Stimulated activated memory B cell treated with anti-CD40 and anti-IgM and Interleukin-4, amounts not matched to agents 10 μg/mL and 1 μg/mL and 100 μg/mL, for 72 hours (primary cell): ENCODE measurements around the gene KRTAP10-9.
A peak's percentile ranks its signal among the peaks of the same experiment; 100 is the strongest.
"Not testable (repeated sequence)": the region's sequence is repeated elsewhere in the genome, so short reads cannot be mapped to it uniquely, and the experiment has no call there.

Source experiments
- ATAC-seq: fragments of 150-1000 bp; cut with Tn5 transposase; 2 replicates; pipeline ENCODE4 v1.10.0; 2021
- H3K27ac Mint-ChIP-seq: one replicate; pipeline ENCODE4 v1.8.0; 2022; ENCODE audit warnings: mild to moderate bottlenecking, mixed read lengths
- H3K27me3 Mint-ChIP-seq: one replicate; pipeline ENCODE4 v1.8.0; 2022; ENCODE audit warnings: mixed read lengths
- H3K36me3 Mint-ChIP-seq: one replicate; pipeline ENCODE4 v1.8.0; 2022; ENCODE audit warnings: mixed read lengths
- H3K4me1 Mint-ChIP-seq: one replicate; pipeline ENCODE4 v1.8.0; 2022; ENCODE audit warnings: mixed read lengths
- H3K4me3 Mint-ChIP-seq: one replicate; pipeline ENCODE4 v1.8.0; 2022; ENCODE audit warnings: mild to moderate bottlenecking, moderate library complexity, mixed read lengths
- H3K9me3 Mint-ChIP-seq: one replicate; pipeline ENCODE4 v1.8.0; 2022; ENCODE audit warnings: mixed read lengths

The KRTAP10-9 gene

GRCh38 chr21:44626673-44627143 lies at the start of gene KRTAP10-9:
Gene KRTAP10-9 (plus strand): TSS chr21:44627093. CDS start chr21:44627172, 79 bp downstream.
- Mint-ChIP-seq H3K9me3 (peaks cover 40% of the 10 kb centered on the region), H3K36me3 (peaks cover 29% of the 10 kb centered on the region), H3K27me3 (peaks cover 36% of the 10 kb centered on the region), H3K4me1 (peaks cover 11% of the 10 kb centered on the region), H3K27ac (no peak within 1 kb of the TSS), H3K4me3 (no peak within 1 kb of the TSS)
- ATAC-seq: no peak

GRCh38 chr21:44578371-44579055 lies 48.4 kb upstream of the KRTAP10-9 start:
- ATAC-seq: peak; percentile 20
- Mint-ChIP-seq H3K36me3 (peaks cover 23% of the 10 kb centered on the region), H3K27me3 (peaks cover 55% of the 10 kb centered on the region), H3K4me3 (no peak overlapping the region), H3K27ac (no peak overlapping the region), H3K9me3 (peaks cover 36% of the 10 kb centered on the region), H3K4me1 (peaks cover 11% of the 10 kb centered on the region)

GRCh38 chr21:44579056-44579832 lies 47.6 kb upstream of the KRTAP10-9 start:
- Mint-ChIP-seq H3K9me3 (peaks cover 36% of the 10 kb centered on the region), H3K4me1 (peaks cover 9% of the 10 kb centered on the region), H3K4me3 (no peak overlapping the region), H3K27ac (no peak overlapping the region), H3K36me3 (peaks cover 23% of the 10 kb centered on the region), H3K27me3 (peaks cover 55% of the 10 kb centered on the region)
- ATAC-seq: peak; percentile 41

- H3K27me3 Mint-ChIP-seq: peaks cover 55% of the 10 kb centered on the region
- H3K36me3 Mint-ChIP-seq: peaks cover 23% of the 10 kb centered on the region
- H3K9me3 Mint-ChIP-seq: peaks cover 36% of the 10 kb centered on the region
- no peak for ATAC-seq
- H3K4me1 Mint-ChIP-seq: peaks cover 4% of the 10 kb centered on the region
- H3K4me3 Mint-ChIP-seq: no peak overlapping the region
- H3K27ac Mint-ChIP-seq: no peak overlapping the region
These were observed 47.1 kb upstream of the KRTAP10-9 start for GRCh38 chr21:44579833-44580144.

- H3K27ac Mint-ChIP-seq, H3K4me1 Mint-ChIP-seq, ATAC-seq, H3K4me3 Mint-ChIP-seq: not testable (repeated sequence)
- Mint-ChIP-seq H3K9me3 (peaks cover 37% of the 10 kb centered on the region), H3K36me3 (peaks cover 23% of the 10 kb centered on the region), H3K27me3 (peaks cover 55% of the 10 kb centered on the region)
These were observed 46.6 kb upstream of the KRTAP10-9 start, which contains the start of gene KRTAP10-5 for GRCh38 chr21:44580231-44580821. Gene KRTAP10-5 (minus strand): TSS chr21:44580604. CDS start chr21:44580578, 26 bp downstream.

- no peaks in the 10 kb centered on the region for H3K4me1 Mint-ChIP-seq
- no peak overlapping the region for H3K27ac Mint-ChIP-seq
- no peak overlapping the region for H3K4me3 Mint-ChIP-seq
- no peak for ATAC-seq
- peaks cover 55% of the 10 kb centered on the region for H3K27me3 Mint-ChIP-seq
- peaks cover 19% of the 10 kb centered on the region for H3K36me3 Mint-ChIP-seq
- peaks cover 34% of the 10 kb centered on the region for H3K9me3 Mint-ChIP-seq
These were observed 45.7 kb upstream of the KRTAP10-9 start for GRCh38 chr21:44581158-44581557.

- peaks cover 19% of the 10 kb centered on the region for H3K36me3 Mint-ChIP-seq
- ATAC-seq: no peak
- H3K4me3 Mint-ChIP-seq: no peak overlapping the region
- H3K4me1 Mint-ChIP-seq: no peaks in the 10 kb centered on the region
- H3K27ac Mint-ChIP-seq: no peak overlapping the region
- peaks cover 31% of the 10 kb centered on the region for H3K9me3 Mint-ChIP-seq
- peaks cover 64% of the 10 kb centered on the region for H3K27me3 Mint-ChIP-seq
These were observed 44.8 kb upstream of the KRTAP10-9 start for GRCh38 chr21:44582055-44582454.

GRCh38 chr21:44583089-44583799 lies 43.6 kb upstream of the KRTAP10-9 start:
- Mint-ChIP-seq H3K9me3 (peaks cover 22% of the 10 kb centered on the region), H3K4me3 (no peak overlapping the region), H3K27ac (no peak overlapping the region), H3K27me3 (peaks cover 72% of the 10 kb centered on the region), H3K36me3 (peaks cover 19% of the 10 kb centered on the region), H3K4me1 (no peaks in the 10 kb centered on the region)
- ATAC-seq: no peak

- Mint-ChIP-seq H3K9me3 (peaks cover 21% of the 10 kb centered on the region), H3K4me1 (no peaks in the 10 kb centered on the region), H3K36me3 (peaks cover 19% of the 10 kb centered on the region), H3K27ac (no peak overlapping the region), H3K27me3 (peaks cover 72% of the 10 kb centered on the region), H3K4me3 (no peak overlapping the region)
- ATAC-seq: no peak
These were observed 43.1 kb upstream of the KRTAP10-9 start for GRCh38 chr21:44583800-44584147.

GRCh38 chr21:44585892-44586291 lies 41.0 kb upstream of the KRTAP10-9 start:
- no peak overlapping the region for H3K27ac Mint-ChIP-seq
- H3K4me3 Mint-ChIP-seq: no peak overlapping the region
- peaks cover 13% of the 10 kb centered on the region for H3K36me3 Mint-ChIP-seq
- peaks cover 74% of the 10 kb centered on the region for H3K27me3 Mint-ChIP-seq
- peaks cover 17% of the 10 kb centered on the region for H3K9me3 Mint-ChIP-seq
- no peaks in the 10 kb centered on the region for H3K4me1 Mint-ChIP-seq
- no peak for ATAC-seq

- no peak overlapping the region for H3K27ac Mint-ChIP-seq
These were observed 37.8 kb upstream of the KRTAP10-9 start for GRCh38 chr21:44589094-44589493.

GRCh38 chr21:44589586-44590305 lies 37.1 kb upstream of the KRTAP10-9 start:
- no peak overlapping the region for H3K4me3 Mint-ChIP-seq
- no peaks in the 10 kb centered on the region for H3K4me1 Mint-ChIP-seq
- peak; percentile 21 for ATAC-seq
- H3K36me3 Mint-ChIP-seq: no peaks in the 10 kb centered on the region
- H3K27ac Mint-ChIP-seq: no peak overlapping the region
- peaks cover 61% of the 10 kb centered on the region for H3K27me3 Mint-ChIP-seq
- H3K9me3 Mint-ChIP-seq: peaks cover 5% of the 10 kb centered on the region

More at GRCh38 chr21:44589094-44589493, 37.8 kb upstream of the KRTAP10-9 start:
- ATAC-seq: no peak
- Mint-ChIP-seq H3K9me3 (peaks cover 5% of the 10 kb centered on the region), H3K27me3 (peaks cover 67% of the 10 kb centered on the region), H3K36me3 (no peaks in the 10 kb centered on the region), H3K4me1 (no peaks in the 10 kb centered on the region), H3K4me3 (no peak overlapping the region)

- Mint-ChIP-seq H3K27me3 (peaks cover 55% of the 10 kb centered on the region), H3K27ac (no peak overlapping the region), H3K9me3 (peaks cover 4% of the 10 kb centered on the region), H3K4me1 (no peaks in the 10 kb centered on the region), H3K36me3 (no peaks in the 10 kb centered on the region), H3K4me3 (no peak overlapping the region)
- ATAC-seq: peak; percentile 34
These were observed 36.6 kb upstream of the KRTAP10-9 start for GRCh38 chr21:44590311-44590721.

GRCh38 chr21:44590897-44591800 lies 35.7 kb upstream of the KRTAP10-9 start:
- ATAC-seq: peak; percentile 21
- not testable (repeated sequence) for H3K27ac Mint-ChIP-seq, H3K9me3 Mint-ChIP-seq, H3K4me1 Mint-ChIP-seq, H3K4me3 Mint-ChIP-seq, H3K36me3 Mint-ChIP-seq
- peaks cover 47% of the 10 kb centered on the region for H3K27me3 Mint-ChIP-seq
